Spleen (tissue), 7 donors: Measurements from ENCODE around the gene STX16.

Source experiments
- POLR2A ChIP-seq, 3 donors: fragments of 450-650 bp; IDR thresholded peaks; one replicate each; pipeline ENCODE4 v1.5.1; 2017; ENCODE audit warnings: antibody characterized with exemption in 3 of 3, mild to moderate bottlenecking in 1 of 3
- TF ChIP-seq, protein P1 (sequence below), 11 experiments: fragments of 200-600 bp in 7 of 11; fragments of 450-650 bp in 4 of 11; sonication (generic) in 4 of 11; IDR thresholded peaks in 8 of 11; conservative IDR thresholded peaks in 3 of 11; 1 replicate in 7 of 11; 2 replicates in 4 of 11; pipeline versions ENCODE4 v1.4.0 to v1.8.0; 2016 to 2021; ENCODE audit warnings: antibody characterized with exemption in 11 of 11, inconsistent platforms in 4 of 11, mild to moderate bottlenecking in 1 of 11
- donor health status: DM: no; HTN: no; CAD: no; lungs with moderate emphysema.
- donor health status: DM: no; HTN: no; CAD: no.
- donor health status: DM: no; HTN: no; CAD: no.

DNA sequence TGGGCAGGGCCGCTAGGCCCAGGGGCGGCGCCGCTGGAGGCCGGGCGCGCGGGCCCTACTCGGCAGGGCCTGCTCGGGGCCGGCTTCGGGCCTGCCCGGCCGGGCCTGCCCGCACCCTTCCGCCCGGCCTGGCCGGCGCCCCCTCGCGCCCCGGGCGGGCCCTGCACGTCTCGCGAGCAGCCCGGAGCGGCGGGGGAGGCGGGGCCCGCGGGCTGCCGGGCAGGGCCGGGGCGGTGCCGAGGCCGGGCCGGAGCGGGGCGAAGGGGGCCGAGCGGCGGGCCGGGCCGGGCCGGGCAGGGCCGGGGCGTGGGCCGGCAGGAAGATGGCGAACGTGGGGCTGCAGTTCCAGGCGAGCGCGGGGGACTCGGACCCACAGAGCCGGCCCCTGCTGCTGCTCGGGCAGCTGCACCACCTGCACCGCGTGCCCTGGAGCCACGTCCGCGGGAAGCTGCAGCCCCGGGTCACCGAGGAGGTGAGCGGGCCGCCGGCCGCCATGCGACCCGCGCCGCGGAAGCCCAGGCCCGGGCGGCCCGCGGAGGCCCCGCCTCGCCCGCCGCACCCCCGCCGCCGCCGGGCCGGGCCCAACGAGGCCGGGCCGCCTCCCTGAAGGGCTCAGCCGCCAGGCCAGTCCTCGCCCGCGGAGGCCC, 41.6 kb downstream of the STX16 start, which contains the start of gene NPEPL1:
- TF ChIP-seq, protein P1, sequence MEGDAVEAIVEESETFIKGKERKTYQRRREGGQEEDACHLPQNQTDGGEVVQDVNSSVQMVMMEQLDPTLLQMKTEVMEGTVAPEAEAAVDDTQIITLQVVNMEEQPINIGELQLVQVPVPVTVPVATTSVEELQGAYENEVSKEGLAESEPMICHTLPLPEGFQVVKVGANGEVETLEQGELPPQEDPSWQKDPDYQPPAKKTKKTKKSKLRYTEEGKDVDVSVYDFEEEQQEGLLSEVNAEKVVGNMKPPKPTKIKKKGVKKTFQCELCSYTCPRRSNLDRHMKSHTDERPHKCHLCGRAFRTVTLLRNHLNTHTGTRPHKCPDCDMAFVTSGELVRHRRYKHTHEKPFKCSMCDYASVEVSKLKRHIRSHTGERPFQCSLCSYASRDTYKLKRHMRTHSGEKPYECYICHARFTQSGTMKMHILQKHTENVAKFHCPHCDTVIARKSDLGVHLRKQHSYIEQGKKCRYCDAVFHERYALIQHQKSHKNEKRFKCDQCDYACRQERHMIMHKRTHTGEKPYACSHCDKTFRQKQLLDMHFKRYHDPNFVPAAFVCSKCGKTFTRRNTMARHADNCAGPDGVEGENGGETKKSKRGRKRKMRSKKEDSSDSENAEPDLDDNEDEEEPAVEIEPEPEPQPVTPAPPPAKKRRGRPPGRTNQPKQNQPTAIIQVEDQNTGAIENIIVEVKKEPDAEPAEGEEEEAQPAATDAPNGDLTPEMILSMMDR (IDR thresholded peaks at IDR 0.05 in 8 of 11, conservative IDR thresholded peaks at IDR 0.05 in 3 of 11) = peak in 2 of 11 experiments; percentile 15 to 33
- no peak for TF ChIP-seq POLR2A (IDR thresholded peaks at IDR 0.05)
